Loucy (cell line): Measurements from ENCODE around the gene CYSTM1.

Experiments
- H2AFZ ChIP-seq: fragments of 200-600 bp; sonication (generic); 2 replicates; pipeline ENCODE4 v1.6.0; 2016; ENCODE audit warnings: antibody characterized with exemption, mild to moderate bottlenecking, low read length, moderate library complexity
- H3F3A ChIP-seq: fragments of 200-600 bp; 2 replicates; pipeline ENCODE4 v1.6.0; 2016; ENCODE audit warnings: antibody characterized with exemption, low read depth, mild to moderate bottlenecking
- H3K27me3 ChIP-seq: fragments of 200-600 bp; sonication (generic); 2 replicates; pipeline ENCODE4 v1.6.1; 2014; ENCODE audit warnings: low read length, mild to moderate bottlenecking; ENCODE audit not compliant: insufficient read depth, poor library complexity, severe bottlenecking
- H3K36me3 ChIP-seq: fragments of 200-600 bp; sonication (generic); 2 replicates; pipeline ENCODE4 v1.6.1; 2016; ENCODE audit warnings: low read length; ENCODE audit not compliant: insufficient read depth
- H3K4me1 ChIP-seq: fragments of 200-600 bp; sonication (generic); 2 replicates; pipeline ENCODE4 v1.5.1; 2014; ENCODE audit warnings: low read length, mild to moderate bottlenecking; ENCODE audit not compliant: insufficient read depth, poor library complexity, severe bottlenecking
- H3K4me2 ChIP-seq: fragments of 200-600 bp; sonication (generic); 2 replicates; pipeline ENCODE4 v1.6.0; 2014; ENCODE audit warnings: antibody characterized with exemption, low read length, low read depth, mild to moderate bottlenecking; ENCODE audit not compliant: poor library complexity, severe bottlenecking
- H3K4me3 ChIP-seq: fragments of 200-600 bp; sonication (generic); 2 replicates; pipeline ENCODE4 v1.5.1; 2014; ENCODE audit warnings: low read length, mild to moderate bottlenecking, mixed read lengths; ENCODE audit not compliant: poor library complexity, severe bottlenecking
- H3K79me2 ChIP-seq: fragments of 200-600 bp; sonication (generic); 2 replicates; pipeline ENCODE4 v1.6.1; 2014; ENCODE audit warnings: low read length; ENCODE audit not compliant: insufficient read depth
- H3K9ac ChIP-seq: fragments of 200-600 bp; sonication (generic); 2 replicates; pipeline ENCODE4 v1.6.0; 2014; ENCODE audit warnings: mild to moderate bottlenecking, low read depth, low read length, moderate library complexity; ENCODE audit not compliant: poor library complexity, severe bottlenecking
- H3K9me2 ChIP-seq: fragments of 200-600 bp; sonication (generic); replicated peaks from 2 replicates; pipeline ENCODE4 v1.6.1; 2016; ENCODE audit warnings: low read depth, low read length, mixed read lengths
- H3K9me3 ChIP-seq: fragments of 200-600 bp; sonication (generic); 2 replicates; pipeline ENCODE4 v1.6.1; 2014; ENCODE audit warnings: mild to moderate bottlenecking, antibody characterized with exemption, low read length, low read depth; ENCODE audit not compliant: insufficient read depth
- H4K20me1 ChIP-seq: fragments of 200-600 bp; sonication (generic); 2 replicates; pipeline ENCODE4 v1.6.0; 2014; ENCODE audit warnings: antibody characterized with exemption, low read length, mild to moderate bottlenecking; ENCODE audit not compliant: insufficient read depth, poor library complexity, severe bottlenecking
- EZH2phosphoT487 ChIP-seq: fragments of 200-600 bp; IDR thresholded peaks from 2 replicates; pipeline ENCODE4 v1.6.1; 2018; ENCODE audit warnings: antibody characterized with exemption, mild to moderate bottlenecking, moderate library complexity, borderline replicate concordance
- TF ChIP-seq, protein P1 (sequence below): fragments of 200-600 bp; sonication (generic); conservative IDR thresholded peaks from 2 replicates; pipeline ENCODE4 v1.5.1; 2014; ENCODE audit warnings: mild to moderate bottlenecking, antibody characterized with exemption, low read length

The CYSTM1 gene

DNA sequence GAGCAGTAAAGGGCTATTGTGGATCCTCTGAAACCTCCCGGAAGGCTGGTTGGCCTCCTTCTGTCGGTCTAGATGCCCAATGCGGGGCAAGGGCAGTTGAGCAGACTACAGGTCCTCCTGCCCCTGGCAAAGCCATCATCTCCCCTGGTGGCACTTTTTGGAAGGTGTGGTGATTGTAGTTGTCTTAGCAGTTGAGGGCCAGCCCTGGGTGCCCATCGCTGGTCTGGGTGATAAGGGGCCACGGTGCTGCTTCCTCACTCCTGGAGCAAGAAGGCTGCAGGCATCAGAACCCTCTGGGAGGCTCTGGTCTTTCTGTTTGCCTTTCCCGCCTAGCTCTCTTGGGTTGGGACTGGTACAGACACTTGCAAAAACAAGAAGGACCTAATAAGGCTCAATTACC lies 63.8 kb downstream of the CYSTM1 start:
- TF ChIP-seq, protein P1, sequence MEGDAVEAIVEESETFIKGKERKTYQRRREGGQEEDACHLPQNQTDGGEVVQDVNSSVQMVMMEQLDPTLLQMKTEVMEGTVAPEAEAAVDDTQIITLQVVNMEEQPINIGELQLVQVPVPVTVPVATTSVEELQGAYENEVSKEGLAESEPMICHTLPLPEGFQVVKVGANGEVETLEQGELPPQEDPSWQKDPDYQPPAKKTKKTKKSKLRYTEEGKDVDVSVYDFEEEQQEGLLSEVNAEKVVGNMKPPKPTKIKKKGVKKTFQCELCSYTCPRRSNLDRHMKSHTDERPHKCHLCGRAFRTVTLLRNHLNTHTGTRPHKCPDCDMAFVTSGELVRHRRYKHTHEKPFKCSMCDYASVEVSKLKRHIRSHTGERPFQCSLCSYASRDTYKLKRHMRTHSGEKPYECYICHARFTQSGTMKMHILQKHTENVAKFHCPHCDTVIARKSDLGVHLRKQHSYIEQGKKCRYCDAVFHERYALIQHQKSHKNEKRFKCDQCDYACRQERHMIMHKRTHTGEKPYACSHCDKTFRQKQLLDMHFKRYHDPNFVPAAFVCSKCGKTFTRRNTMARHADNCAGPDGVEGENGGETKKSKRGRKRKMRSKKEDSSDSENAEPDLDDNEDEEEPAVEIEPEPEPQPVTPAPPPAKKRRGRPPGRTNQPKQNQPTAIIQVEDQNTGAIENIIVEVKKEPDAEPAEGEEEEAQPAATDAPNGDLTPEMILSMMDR: no peak
- no peak for TF ChIP-seq EZH2phosphoT487

GRCh38 chr5:140239461-140239860 lies 64.5 kb downstream of the CYSTM1 start:
- Histone ChIP-seq H3K9me3 (no peaks in the 10 kb centered on the region), H3K4me1 (no peaks in the 10 kb centered on the region), H3K9ac (no peak overlapping the region), H4K20me1 (no peaks in the 10 kb centered on the region), H3K36me3 (peaks cover 6% of the 10 kb centered on the region; the same call in 1 of the 2 replicates), H2AFZ (no peak overlapping the region), H3F3A (no peaks in the 10 kb centered on the region), H3K9me2 (no peaks in the 10 kb centered on the region), H3K4me2 (no peak overlapping the region), H3K27me3 (no peaks in the 10 kb centered on the region), H3K79me2 (no peaks in the 10 kb centered on the region), H3K4me3 (no peak overlapping the region)
- TF ChIP-seq, protein P1: no peak
- TF ChIP-seq EZH2phosphoT487: no peak

More for the DNA sequence above, 63.8 kb downstream of the CYSTM1 start:
- Histone ChIP-seq H3K9me3 (no peaks in the 10 kb centered on the region), H2AFZ (no peak overlapping the region), H3K4me1 (no peaks in the 10 kb centered on the region), H3K9ac (no peak overlapping the region), H3K4me3 (no peak overlapping the region), H3K27me3 (no peaks in the 10 kb centered on the region), H3K36me3 (peaks cover 4% of the 10 kb centered on the region; the same call in 1 of the 2 replicates), H3K79me2 (no peaks in the 10 kb centered on the region), H3K9me2 (no peaks in the 10 kb centered on the region), H4K20me1 (no peaks in the 10 kb centered on the region), H3F3A (no peaks in the 10 kb centered on the region), H3K4me2 (no peak overlapping the region)

DNA sequence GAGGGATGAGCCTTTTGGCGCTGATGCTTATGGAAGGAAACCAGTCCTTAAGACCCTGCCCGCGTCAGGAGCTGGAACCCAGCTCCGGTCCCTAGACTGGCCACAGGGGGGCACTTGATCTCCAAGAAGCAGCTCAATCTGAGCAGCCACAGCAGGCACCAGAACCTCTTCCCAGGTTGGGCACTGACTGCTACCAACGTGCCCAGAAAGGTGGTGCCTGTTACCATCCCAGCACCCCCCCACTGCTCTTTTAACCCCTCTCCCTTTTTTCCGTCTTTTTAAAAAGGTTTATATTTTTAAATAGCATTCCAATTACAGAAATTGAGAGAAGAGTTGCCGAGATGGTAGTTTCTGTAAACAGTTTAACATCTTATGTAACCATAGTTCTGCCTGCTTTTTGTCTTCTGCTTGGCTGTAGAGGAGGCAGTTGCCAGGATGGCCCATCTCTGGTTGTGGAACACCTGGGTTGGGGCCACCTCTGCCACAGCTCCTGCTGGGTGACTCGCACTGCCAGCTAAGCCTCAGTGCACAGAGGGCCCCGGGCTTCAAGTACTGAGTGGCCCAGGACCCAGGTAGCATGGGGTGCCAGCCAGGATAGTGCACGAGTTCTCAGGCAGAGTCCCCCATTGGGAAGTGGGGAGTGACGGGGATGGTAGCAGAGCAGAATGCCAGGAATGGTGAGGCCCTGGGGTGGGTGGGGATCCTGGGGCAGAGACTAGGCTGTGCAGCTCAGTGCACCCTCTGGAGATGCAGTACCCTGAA lies 65.1 kb downstream of the CYSTM1 start:
- H3K4me2 ChIP-seq: no peak overlapping the region
- H3K4me1 ChIP-seq: no peaks in the 10 kb centered on the region
- no peak overlapping the region for H2AFZ ChIP-seq
- H3K9ac ChIP-seq: no peak overlapping the region
- no peak overlapping the region for H3K4me3 ChIP-seq
- H4K20me1 ChIP-seq: no peaks in the 10 kb centered on the region
- H3K27me3 ChIP-seq: no peaks in the 10 kb centered on the region
- peaks cover 12% of the 10 kb centered on the region; the same call in 1 of the 2 replicates for H3K36me3 ChIP-seq
- no peaks in the 10 kb centered on the region for H3K9me3 ChIP-seq
- H3K79me2 ChIP-seq: no peaks in the 10 kb centered on the region
- H3K9me2 ChIP-seq: no peaks in the 10 kb centered on the region
- TF ChIP-seq, protein P1: peak; percentile 71
- TF ChIP-seq EZH2phosphoT487: no peak
- H3F3A ChIP-seq: no peaks in the 10 kb centered on the region
